HG03108 (cell line): ENCODE measurements around the gene CCDC197.
A peak's percentile ranks its signal among the peaks of the same experiment; 100 is the strongest.

ENCODE experiments used
- ATAC-seq: cut with Tn5 transposase; IDR thresholded peaks from one replicate; pipeline ENCODE4 v1.9.1; 2021; ENCODE audit warnings: moderate library complexity; ENCODE audit not compliant: unreplicated experiment

The CCDC197 gene

DNA sequence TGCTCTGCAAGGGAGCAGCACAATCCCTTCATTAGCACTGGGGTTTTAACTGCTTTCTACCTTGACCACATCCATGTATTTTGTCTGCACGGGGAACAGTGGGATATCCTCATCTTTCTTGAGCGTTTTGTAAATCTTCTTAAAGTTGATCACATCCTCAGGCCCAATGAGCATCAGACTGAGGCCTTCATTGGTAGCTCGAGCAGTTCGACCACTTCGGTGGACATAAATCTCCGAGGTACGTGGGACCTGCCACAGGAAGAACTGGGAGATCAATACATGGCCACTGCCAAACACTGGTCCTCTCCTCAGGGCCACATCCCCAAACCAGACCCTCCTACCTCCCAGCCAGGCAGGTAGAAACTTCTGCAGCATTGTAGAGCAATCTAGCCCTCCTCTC is 57.8 kb downstream of the CCDC197 start:
- no peak for ATAC-seq

DNA sequence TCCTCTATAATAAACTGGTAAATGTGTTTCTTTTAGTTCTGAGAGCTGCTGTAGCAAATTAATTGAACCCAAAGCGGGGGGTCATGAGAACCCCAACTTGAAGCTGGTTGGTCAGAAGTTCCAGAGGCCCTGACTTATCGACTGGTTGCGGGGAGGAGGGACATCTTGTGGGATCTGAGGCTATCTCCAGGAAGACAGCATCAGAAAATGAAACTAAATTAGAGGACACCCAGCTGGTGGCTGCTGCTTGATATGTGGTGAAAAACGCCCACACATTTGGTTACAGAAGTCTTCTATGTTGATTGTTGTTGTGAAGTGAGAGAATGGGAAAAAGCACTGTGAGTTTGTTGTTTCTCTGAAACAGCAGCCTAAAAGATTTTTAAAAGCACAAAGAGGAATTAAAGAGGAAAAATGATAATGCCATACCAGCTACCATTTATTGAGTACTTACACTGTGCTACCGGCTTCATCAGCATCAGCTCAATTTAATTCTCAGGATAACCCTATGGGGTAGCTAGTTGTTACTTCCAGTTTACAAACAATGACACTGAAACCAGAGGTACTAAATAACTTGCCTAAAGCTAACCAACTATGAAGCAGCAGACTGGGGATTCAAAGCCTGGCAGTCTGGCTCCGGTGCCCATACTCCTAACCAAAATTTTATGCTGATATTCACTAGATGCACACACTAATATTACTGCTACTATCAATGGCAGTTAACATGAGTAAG is 59.6 kb downstream of the CCDC197 start:
- ATAC-seq, result peak; percentile 77

DNA sequence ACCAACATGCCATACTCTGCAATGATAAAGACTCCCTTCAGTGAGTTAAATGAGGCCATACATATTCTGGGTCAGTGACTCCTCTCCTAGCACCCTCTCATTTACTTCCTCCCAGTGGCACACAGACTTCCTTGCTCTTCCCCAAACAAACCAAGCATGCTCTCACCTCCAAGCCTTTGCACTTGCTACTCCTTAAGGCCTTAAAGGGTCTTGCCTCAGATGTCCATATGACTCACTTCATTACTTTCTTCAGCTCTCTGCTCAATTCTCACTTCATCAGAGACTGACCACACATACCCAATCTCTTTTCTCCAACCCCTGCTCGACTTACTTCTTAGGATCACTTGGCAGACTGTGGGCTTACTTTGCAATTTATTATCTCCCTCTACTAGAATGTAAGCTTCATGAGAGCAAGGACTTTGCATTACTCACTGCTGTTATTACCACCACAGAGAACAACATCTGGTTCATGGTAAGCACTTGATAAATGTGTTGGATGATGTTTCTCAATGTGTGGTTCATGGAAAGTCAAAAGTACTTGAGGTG is 61.1 kb downstream of the CCDC197 start:
- ATAC-seq, result no peak
